ENCODE measurements around the gene AMDHD2. TPM values are rescaled to one million over a fixed set of nuclear protein-coding genes. Genes with fewer than 3 reads are reported as not detected.

AMDHD2 gene
- total and polyA plus RNA-seq, 7 donors: 21.0 to 39.4 (median 24.3) TPM

DNA sequence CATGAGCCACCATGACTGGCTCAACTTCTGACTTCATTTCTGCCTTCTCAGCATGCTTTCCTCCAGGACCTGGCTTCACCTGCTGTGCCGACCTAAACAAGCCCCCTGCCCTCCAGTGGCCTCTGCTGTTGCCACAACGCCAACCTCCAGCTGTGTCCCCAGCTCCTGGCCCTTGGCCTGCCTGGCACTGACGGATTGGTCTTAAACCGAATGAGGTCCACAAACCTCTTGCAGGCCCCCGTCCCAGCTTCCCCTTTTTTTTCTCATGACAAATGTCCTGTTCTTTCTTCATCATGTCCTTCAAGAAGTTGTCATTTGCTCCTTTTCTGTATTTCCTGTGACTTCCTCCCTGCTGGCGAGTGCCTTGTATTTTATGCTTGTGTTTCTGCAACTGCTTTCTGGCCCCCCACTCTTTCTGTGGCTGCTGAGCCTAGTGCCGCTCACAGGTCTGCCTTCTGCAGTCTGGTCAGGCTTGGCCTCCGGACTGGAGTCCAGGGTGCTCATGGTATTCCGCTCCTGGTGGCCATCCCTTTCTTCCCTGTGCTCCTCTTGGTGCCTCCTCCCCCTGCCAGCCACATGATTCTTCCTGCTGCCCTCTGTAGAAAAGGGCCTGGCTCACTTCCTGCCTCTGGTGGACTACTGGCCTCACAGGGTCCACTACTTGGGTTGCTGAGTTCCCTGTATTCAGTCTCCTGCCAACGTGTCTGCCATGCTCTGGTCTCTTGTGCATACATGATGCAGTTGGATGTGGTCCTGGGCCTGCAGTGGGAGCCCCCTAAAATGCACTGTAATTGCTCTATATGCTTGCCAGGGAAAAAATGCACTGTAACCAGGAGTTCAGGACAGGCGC lies 3.6 kb upstream of the AMDHD2 start:
- DNase-seq: no peak
- H3K4me3 ChIP-seq: peak overlapping the region in 2 of 4 donors; percentile 25 to 99

DNA sequence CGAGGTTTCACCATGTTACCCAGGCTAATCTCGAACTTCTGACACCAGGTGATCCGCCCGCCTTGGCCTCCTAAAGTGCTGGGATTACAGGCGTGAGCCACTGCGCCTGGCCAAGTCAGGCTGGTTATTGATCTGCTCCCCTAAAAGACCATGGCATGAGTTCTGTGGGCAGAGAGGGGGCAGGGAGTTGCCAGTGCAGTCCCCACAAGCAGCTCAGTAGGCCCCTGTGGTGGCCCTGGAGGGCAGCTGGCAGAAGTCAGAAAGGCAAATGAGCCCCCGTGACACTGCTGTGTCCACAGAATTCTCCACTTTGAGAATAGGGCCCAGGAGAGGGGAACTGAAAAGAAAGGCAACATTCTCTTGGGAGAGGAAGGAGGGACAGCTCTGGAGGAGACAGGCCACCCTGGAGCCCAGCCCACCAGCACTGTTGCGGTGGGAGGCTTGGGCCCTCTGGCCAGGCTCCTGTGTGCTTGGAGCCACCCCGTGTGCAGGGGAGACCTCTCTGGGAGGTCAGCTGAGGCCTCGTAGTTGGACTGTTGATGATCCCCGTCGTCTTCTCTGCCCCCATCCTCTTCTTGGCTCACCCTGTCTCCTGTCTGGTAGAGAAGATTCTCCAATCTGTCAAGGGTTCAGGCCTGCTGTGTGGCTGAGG lies 2.1 kb upstream of the AMDHD2 start:
- H3K4me1 ChIP-seq: peaks cover 0 to 69% (median 66%) of the 10 kb centered on the region in 4 donors

More for the DNA sequence above, 3.6 kb upstream of the AMDHD2 start:
- intact Hi-C loops (cut with DNase I): no loop called here
- H3K36me3 ChIP-seq: no peaks in the 10 kb centered on the region
- peaks cover 0 to 79% (median 76%) of the 10 kb centered on the region in 4 donors for H3K4me1 ChIP-seq
- no peak for TF ChIP-seq EP300 (IDR thresholded peaks at IDR 0.05)
- H3K27ac ChIP-seq: peak overlapping the region; percentile 97 to 99 (median 98)
- WGBS, 2 donors: 59 to 61% methylated on average over 11 of the region's 11 CpGs
- no peaks in the 10 kb centered on the region for H3K27me3 ChIP-seq
- no peaks in the 10 kb centered on the region for H3K9me3 ChIP-seq

GRCh38 chr16:2518823-2519710 lies 1.1 kb upstream of the AMDHD2 start:
- no peak for TF ChIP-seq POLR2A (IDR thresholded peaks at IDR 0.05)
- TF ChIP-seq POLR2AphosphoS5 (IDR thresholded peaks at IDR 0.05): no peak
- no peak for TF ChIP-seq EP300 (IDR thresholded peaks at IDR 0.05)
- no peak for TF ChIP-seq CTCF (IDR thresholded peaks at IDR 0.05)
- Histone ChIP-seq H3K4me1 (peaks cover 0 to 66% (median 62%) of the 10 kb centered on the region in 4 donors), H3K36me3 (peaks cover 0 to 17% (median 5%) of the 10 kb centered on the region in 4 donors), H3K27ac (peak overlapping the region; percentile 83 to 98 (median 94)), H3K9me3 (no peaks in the 10 kb centered on the region), H3K27me3 (no peaks in the 10 kb centered on the region), H3K4me3 (peak overlapping the region in 3 of 4 donors; percentile 63 to 73 (median 69))
- 80 to 86% methylated on average over 39 of the region's 39 CpGs for WGBS, 2 donors
- intact Hi-C loops (cut with DNase I): no loop called here
- peak; percentile 79 for DNase-seq

More for the DNA sequence above, 2.1 kb upstream of the AMDHD2 start:
- Histone ChIP-seq H3K27ac (peak overlapping the region; percentile 83 to 98 (median 94)), H3K9me3 (no peaks in the 10 kb centered on the region), H3K4me3 (no peak overlapping the region), H3K27me3 (no peaks in the 10 kb centered on the region), H3K36me3 (peaks cover 0 to 7% (median 0%) of the 10 kb centered on the region in 4 donors)
- 74 to 82% methylated on average over 12 of the region's 12 CpGs for WGBS, 2 donors
- no peak for DNase-seq
- no peak for TF ChIP-seq CTCF (IDR thresholded peaks at IDR 0.05)
- no peak for TF ChIP-seq POLR2A (IDR thresholded peaks at IDR 0.05)
- TF ChIP-seq EP300 (IDR thresholded peaks at IDR 0.05): no peak
- intact Hi-C loops (cut with DNase I): no loop called here

GRCh38 chr16:2519711-2520080 lies 475 bp upstream of the AMDHD2 start:
- no peaks in the 10 kb centered on the region for H3K9me3 ChIP-seq
- peaks cover 0 to 63% (median 61%) of the 10 kb centered on the region in 4 donors for H3K4me1 ChIP-seq
- TF ChIP-seq EP300 (IDR thresholded peaks at IDR 0.05) (no peak), POLR2AphosphoS5 (IDR thresholded peaks at IDR 0.05) (no peak), CTCF (IDR thresholded peaks at IDR 0.05) (no peak), POLR2A (IDR thresholded peaks at IDR 0.05) (no peak)
- H3K36me3 ChIP-seq: peaks cover 0 to 23% (median 12%) of the 10 kb centered on the region in 4 donors
- intact Hi-C loops (cut with DNase I): no loop called here
- WGBS, 2 donors: 34 to 52% methylated on average over 22 of the region's 22 CpGs
- peak overlapping the region; percentile 83 to 98 (median 94) for H3K27ac ChIP-seq
- H3K27me3 ChIP-seq: no peaks in the 10 kb centered on the region
- H3K4me3 ChIP-seq: peak overlapping the region; percentile 4 to 73 (median 66)
- peak; percentile 76 for DNase-seq

Measured in sigmoid colon (tissue), 7 donors.